ENCODE results near the gene TBC1D16.

DNA sequence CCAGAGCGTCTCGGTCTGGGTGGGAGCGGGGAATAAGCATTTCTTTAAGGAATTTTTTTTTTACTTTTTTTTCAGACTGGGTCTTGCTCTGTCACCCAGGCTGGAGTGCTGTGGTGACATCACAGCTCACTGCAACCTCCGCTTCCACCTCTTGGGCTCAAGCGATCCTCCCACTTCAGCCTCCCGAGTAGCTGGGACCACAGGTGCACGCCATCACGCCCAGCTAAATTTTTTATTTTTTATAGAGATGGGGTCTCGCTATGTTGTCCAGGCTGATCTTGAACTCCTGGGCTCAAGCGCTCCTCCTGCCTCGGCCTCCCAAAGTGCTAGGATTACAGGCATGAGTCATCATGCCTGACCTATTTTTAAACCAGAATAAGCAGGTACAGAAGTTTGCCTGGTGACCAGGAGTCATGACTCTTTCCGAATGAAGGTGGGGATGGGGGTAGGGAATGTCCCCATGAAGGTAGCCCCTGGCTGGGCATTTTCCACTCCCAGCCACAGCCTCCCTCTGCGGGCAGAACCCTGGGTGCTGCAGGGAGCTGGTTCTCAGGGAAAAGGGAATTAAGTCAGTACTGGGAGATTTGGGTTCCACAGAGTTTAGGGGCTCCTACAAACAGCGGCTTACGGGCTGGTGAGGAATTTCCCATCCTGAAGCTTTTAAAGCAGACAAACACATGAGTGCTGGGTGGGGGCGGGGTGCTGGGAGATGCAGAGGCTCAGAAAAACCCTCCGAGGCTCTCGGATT lies 48.3 kb downstream of the TBC1D16 start:
- no peak for TF ChIP-seq EZH2phosphoT487 (IDR thresholded peaks at IDR 0.05; ENCODE audit: insufficient read depth, low read depth)
- TF ChIP-seq EZH2 (IDR thresholded peaks at IDR 0.05; ENCODE audit: insufficient read depth, poor library complexity, severe bottlenecking) = no peak

Data from GM23248 (cell line).